ELR (cell line): ENCODE measurements around the gene FOXP1.

Experiments
- DNase-seq: peaks from one replicate; pipeline ENCODE4 v3.0.0-alpha.2; 2015; ENCODE audit warnings: low read depth

Gene FOXP1

DNA sequence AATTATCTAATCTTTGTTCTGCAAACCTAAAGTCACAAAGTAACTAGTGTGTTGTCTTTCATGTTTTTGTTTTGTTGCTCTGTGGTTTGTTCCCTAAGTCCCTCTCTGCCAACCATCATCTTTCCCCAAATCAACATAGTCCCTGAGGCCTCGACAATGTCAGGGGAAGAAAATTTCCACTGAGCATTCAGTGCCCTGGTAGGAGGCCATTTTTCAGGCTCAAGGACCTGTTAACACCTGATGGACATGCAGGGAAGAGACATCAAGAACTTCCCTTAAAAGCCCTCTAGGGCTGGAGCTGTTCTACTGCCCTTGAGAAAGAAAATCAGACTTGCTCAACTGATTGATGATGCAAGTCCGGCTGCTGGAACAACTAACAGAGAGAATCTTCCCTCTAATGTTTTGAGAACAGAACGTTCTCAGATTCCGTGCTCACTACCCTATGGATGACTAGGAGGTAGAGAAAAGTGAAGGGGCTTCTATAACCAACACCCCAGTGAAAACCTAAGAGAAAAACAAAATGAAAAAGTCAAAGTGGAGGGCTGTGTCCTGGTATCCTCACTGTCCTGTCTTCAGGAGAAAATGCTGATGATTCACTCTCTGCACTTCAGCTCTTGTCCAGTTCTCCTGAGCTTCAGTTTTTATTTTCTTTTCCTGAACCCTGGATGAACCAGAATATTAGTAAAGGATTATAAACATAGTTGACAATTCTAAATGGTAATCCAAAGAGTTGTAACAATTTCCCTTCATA, 373.1 kb downstream of the FOXP1 start:
- DNase-seq: peak; percentile 27

DNA sequence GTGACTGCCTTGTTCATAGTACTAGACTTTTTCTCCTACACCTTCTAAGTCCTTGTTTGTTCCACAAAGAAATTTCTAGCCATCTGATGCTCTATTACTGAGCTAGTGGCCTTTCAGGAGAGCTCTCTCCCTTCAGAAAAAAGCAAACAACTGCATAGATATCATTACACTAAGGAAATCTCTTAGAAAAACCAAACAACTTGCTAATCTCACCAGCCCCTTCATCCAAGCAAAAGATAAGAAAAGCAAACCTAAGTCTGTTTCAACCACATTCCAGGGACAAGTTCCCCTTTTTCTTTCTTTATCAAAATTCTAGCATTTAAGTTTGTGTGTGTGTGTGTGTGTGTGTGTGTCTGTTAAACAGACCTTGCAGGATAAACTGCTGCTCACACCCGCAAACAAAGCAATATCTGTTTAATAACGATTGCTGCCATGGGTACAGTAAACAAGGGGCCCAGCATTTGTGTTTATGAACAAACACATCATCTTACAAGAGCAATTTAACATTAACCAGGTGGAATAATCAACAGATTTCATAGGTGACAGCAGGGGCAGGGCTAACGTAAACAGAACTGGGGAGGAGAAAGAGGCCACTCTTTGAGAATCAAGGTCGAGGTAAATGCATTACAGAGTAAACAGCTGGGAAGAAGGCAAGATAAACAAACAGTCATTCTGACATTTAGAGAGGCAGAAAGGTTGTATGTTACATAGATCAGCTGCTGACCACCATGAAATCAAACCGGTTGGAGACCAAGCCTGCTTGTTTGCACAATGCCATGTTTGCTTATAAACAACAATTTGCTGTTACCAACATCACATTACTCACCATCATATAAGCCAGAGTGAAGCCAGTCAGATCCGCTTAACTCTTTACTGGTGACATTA, 375.1 kb downstream of the FOXP1 start:
- DNase-seq: no peak

DNA sequence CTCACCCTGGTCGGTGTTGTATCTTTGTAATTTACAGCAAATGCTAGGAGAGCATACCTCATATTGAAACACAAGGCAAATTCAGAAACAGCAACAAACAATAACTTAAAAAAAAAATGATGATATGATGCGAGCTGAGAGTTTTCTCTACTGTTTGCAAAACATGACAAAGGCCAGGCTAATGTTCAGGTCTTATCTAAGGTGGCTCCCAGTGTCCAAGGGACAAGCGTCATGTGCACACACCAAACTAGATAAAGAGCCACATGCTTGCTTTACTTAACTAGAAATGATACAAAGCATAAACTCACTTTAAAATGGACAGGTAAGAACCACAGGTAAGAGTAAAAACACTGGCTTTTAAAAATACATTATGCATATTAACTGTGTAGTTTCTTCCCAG, 375.9 kb downstream of the FOXP1 start:
- DNase-seq: no peak

DNA sequence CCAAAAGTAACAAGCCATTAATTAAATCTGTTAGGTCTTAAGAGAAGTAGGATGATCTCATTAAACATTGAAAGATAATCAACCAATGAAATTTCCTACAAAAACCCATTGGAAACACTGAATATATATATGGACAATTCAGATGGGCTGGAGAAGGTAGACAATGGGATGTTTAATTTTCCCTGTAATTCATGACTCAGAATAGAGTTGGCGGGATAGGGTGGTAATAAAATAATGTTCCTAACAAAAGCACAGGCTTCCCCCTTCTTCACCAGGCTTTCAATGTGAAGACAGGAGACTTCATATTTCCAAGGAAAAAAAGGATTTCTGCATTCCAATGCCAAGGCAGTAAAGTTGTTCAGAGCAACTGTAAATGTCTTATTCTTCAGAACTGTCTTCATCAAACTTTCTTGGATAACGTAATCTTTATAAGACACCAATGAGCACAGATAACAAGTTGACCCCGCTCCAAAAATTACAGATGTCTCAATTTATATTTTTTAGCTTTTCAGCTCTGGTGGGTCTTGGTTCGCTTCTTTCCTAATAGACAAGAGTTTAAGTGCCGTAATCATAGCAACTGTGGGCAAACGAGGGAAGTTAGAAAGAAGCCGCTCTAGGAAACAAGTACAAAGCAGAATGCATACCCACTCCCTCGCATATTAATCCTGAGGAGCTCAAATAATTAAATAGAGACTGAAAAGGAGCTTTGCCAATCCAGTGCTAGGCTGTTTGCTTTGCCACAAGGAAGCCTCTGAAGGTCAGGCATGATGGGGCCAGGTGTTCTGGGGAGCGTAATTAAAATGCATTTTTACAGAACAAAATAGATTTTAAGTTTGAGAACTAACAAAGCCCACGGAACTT, 377.0 kb downstream of the FOXP1 start:
- DNase-seq: no peak

DNA sequence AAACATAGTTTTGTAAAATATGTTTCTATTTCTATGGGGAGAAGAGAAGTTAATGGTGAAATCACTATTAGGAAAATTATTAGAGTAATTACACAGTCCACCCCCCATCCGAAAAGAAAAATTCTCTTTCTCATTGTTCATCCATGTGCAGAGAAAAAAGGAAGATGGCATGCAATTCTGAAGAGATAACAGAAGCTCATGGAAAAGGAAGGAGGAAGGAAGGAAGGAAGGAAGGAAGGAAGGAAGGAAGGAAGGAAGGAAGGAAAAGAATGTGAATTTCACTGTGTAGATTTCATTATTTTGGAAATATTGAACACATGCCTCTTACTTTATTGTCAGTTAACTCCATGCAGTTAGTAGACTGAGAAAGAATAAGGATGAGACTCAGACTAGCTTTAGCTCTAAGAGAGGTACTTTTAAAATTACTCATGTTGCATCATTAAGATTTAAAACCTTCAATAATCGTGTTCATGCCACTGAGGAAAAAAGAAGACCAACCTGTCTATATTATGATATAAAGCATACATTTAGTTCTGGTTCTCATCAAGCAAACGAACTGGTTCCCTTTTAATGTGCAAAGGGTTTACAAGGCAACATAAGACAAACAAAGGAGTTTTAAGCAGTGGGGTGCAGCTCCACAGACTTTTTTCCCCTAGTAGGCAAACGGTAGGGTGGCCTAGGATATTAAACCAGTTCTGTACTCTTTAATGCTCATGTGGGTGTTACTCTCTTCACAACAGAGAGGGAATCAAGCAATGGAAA, 379.6 kb downstream of the FOXP1 start:
- no peak for DNase-seq

DNA sequence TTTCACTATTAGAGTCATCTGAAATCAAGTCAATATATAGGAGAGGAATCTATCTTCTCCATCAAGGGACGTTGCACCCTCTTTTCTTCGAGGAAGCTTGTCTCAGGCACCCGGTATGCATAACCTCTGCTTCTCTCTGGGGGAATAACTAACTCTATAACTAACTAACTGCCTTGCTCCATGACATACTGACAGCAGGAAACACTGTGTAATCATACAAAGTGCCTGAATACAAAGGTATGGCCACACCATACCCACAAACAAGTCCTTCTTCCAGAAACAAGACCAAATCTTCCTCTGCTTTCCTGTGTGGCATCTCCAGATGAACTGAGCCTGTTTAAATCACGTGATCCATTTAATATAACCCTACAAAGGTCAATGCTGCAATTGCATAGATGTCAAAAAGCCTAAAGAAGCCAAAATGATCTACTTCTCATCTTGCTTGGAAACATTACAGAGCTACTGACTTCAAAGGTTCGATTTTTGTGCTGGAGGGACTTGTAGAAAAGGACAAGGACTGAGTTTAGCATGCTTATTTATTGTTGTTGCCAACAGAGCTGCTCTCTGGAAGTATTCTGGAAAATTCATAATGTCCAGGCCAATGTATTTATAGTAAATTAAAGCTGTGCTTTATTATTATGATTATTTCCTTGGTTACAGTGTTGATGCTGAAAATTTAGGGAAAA, 380.5 kb downstream of the FOXP1 start:
- DNase-seq: no peak

DNA sequence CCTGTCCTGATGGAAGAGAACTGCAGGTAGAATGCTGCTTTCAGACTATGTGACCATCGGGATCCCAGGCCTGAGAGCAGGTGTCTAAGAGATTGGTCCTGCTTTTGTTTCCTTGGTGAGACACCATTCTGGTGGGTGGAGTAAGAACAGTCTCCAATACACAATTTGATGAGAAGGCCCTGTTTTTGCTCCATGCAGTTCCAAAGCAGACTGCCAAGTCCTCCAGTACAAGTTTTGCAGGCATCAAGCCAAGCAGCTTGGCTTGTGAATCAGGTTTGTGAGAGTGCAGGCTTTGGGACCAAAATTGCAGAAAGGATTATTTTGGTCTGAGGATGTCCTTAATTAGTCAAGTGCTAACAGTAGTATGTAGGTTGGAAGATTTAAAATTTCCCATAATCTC, 381.6 kb downstream of the FOXP1 start:
- DNase-seq: no peak

DNA sequence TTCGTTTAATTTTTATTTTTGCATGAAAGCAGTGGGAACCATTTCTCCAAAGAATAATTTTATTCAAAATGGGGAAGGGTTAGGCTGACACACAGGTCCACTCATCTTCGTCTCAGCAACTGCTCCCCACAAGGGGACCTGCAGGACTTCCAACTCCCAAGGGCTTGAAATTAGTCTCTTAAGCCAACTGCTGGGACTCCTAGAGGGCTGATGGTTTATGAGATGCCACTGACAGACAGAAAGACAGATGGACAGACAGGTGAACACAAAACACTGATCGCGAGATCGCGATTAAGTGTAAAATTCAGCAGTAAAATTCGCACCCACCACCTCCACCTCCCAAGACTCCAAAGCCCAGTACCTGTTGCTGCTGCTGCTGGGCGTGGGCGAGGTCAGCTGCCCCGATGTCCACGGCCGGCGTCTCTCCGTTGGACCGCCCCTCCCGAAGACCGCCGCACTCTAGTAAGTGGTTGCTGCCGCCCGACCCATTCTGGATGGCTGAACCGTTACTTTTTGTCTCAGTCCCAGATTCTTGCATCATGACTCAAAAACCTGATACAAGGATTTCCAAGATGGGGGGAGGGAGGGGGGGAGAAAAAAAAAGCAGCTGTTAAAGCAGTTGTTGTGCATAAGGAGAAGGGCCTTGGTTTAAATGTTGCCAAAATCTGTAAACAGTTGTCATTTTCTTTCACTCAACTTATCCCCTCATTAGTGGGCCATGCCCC, 385.5 kb downstream of the FOXP1 start:
- no peak for DNase-seq

DNA sequence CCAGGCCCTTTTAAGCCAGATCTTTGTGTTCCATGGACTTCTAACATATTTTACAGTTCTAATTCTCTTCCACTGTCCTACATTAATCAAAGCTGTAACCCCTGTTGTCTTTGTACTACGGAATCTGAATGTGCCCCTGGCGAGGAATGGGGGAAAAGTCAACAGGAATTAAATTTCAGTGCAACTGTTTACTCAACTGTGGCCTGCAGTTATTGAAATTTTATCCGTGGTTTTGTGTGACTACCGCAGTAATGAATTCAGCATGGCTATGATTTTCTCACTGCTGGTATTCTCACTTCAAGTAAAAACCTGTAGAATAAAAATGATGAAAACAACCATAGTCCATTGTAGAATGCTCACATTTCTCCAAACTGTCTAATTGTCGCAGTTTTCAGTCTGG, 388.0 kb downstream of the FOXP1 start:
- peak; percentile 65 for DNase-seq

DNA sequence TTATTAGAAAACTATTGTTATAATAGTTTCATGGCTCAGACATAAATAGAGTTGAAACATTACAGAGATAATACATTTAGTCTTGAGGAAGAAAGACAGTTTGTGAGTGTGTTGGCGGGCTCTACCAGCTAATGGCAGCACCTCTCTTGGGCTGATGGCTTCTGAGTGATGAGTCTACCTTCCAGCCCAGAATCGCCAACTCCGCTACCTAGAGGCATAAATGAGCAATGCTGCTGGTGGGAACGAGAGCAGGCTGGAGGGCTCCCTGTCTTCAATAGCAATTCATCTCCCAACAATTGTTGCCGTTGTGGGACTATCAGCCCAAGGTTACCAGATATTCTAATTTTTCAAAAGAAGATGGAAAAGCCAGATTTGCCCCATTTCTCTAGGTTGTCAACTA, 388.7 kb downstream of the FOXP1 start:
- DNase-seq: no peak

DNA sequence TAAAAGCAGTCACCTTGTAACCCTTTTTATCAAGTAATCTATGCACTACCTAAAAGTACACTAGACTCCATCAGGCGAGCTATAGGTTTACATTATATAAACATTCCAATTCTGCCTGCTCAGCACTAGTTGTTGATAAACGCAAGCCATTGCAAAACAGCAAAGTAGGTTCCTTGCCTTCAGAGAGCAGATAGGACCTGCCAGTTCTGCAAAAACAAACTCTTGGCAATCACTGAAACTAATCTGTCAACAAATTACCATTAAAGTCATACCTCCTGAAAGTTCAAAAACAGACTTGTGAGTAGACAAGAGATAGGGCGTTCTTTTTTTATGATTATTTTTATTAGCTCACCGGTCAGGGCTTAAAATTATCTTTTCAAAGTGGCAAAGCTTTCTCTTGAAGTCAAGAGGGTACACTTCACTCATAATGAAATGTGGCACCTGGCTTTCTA, 392.5 kb downstream of the FOXP1 start:
- no peak for DNase-seq

DNA sequence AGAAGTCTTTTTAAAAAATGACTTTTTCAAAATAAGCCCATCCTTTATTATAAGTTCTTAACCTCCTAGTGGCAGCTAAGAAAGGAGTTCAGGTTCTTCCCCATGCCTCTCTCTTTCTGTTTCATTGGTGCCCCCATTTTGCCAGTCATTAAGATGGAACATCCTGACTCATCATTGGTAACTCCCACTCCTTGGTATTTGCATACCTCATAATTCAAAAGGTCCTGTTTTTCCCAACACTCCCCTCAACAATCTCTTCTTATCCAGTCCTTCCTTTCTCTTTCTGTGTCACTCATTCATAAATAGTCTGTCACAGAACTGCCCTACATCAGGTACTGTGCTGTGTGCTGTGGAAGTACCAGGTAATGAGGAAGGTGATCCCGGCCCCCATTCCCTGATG, 394.0 kb downstream of the FOXP1 start:
- DNase-seq: peak; percentile 52

DNA sequence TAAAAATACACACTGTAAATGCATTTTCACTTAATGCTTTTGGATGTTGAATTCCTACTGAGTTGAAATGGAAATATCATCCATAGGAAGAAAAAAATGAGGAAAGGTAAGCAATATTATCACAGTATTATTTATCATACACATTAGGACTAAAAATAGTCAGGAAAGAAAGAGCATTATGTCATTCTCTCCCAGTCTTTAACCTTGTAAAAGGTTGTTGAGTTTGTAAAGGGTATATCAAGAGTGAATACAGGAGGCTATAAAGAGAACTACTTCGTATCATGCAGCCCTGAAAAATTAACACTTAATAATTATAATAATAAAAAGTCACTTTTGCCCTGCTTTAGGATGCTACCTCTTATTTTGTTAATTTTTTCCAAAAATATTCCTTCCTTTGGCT, 395.8 kb downstream of the FOXP1 start:
- DNase-seq: no peak

DNA sequence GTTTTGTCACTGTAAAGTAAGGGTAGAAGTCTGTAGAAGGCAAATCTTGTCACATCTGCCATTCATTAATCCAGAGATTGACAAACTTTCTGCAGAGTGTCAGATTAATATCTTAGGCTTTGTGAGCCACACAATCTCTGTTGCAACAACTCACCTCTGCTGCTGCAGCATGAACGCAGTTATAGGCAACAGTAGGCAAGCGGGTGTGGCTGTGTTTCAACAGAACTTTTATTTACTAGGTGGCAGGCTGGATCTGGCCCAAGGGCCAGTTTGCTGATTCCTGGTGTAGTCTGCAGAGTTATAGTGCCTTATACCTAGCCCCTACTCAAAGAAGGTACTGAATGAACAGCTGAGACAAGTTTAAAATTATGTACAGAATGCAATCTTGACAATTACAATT, 396.7 kb downstream of the FOXP1 start:
- DNase-seq: no peak

DNA sequence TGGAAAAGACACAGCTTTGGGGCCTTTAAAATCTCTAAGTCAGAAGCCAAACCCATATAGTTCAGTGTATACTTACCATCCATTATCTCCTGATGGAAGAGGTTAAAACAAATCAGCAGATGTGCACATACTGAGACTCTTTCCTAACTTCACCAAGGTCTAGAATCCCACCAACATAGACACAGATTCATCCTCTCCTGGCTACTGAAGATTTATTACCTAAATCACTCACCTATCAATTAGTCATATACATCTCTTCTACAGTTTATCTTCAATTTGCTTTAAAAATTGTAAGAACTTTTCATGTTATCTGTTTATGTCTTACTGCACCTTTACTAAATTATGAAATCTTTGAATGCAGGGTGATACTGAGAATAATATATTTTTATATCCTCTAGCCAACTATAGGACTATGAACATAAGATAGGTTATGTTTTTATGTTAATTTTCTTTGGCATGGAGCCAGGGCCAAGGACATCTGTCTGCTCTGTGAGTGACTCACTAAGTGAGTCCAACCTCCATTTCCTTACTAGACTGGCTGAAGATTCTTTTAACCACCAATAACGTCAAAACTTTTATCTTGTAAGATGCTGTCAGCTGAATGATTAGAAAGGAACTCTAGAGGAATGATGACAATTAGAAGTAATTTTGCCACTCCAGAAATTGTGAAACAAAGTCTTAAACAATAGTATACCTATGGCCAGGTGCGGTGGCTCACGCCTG, 397.6 kb downstream of the FOXP1 start:
- peak; percentile 67 for DNase-seq

DNA sequence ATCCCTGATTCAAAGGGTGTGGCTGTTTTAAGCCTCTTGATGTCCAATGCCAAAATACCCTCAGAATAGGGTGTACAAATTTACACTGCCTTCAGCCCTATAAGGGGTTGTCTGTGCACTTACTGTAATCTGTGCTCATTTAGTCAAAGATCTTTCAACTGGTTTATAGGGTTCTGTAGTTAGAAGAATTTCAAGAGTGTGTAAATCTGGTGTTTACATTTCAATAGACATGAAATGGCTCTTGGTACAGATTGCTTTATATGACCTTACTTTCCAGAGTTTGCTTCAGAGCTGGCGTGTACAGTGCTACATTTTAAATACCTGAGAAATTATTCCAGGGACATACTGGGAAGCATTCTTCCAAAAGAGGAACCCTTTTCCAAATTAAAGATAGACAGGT, 399.3 kb downstream of the FOXP1 start:
- no peak for DNase-seq

DNA sequence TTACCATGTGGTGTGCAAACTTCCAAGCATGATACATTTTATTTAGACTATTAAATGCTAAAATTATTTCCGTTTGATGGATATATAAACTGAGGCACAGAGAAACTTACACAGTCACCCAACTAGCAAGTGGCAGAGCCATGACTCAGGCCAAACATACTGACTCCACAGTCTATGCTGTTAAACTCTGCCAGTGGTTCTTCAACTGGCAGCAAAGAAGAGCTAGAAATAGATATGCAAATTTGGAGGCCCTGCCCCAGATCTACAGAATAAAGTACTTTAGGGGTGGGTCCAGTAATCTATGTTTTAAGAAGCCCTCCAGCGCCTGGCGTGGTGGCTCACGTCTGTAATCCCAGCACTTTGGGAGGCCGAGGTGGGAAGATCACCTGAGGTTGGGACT, 400.0 kb downstream of the FOXP1 start:
- DNase-seq: no peak

DNA sequence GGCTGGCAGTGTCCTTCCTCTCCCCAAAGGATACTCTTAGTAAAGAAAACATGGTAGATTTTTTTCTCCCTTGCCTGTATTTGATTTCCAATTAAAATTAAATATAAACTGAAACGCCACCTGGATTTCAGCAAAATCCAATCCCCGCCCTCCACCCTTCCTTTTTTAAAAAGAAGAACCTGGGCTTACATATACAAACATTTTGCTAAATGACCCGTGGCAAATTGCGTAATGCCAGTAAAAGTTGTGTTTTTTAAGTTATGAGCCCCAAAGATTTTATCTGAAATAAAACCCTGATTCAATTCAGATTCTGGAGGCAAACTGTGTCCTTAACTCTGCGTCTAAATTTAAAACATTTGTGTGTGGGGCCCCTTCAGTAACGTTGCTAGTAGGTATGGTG, 403.0 kb downstream of the FOXP1 start:
- DNase-seq: no peak

DNA sequence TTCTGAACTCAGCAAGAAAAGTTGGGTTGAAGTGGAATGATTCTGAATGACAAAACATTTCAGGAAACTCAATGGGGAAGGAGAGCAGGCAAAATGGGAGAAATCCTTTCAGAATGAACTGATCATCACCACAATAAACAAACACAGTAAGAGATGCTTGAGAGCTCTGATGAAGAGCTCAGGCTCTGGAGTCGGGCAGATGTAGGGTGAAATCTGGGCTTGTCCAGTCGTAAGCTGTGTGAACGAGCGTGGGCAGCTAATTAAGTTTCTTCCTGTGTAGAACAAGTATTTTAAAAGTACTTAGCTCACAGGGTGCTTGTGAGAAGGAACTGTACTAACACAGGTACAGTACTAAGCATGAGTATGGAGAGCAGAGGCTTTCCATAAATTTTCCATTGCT, 406.2 kb downstream of the FOXP1 start:
- no peak for DNase-seq

DNA sequence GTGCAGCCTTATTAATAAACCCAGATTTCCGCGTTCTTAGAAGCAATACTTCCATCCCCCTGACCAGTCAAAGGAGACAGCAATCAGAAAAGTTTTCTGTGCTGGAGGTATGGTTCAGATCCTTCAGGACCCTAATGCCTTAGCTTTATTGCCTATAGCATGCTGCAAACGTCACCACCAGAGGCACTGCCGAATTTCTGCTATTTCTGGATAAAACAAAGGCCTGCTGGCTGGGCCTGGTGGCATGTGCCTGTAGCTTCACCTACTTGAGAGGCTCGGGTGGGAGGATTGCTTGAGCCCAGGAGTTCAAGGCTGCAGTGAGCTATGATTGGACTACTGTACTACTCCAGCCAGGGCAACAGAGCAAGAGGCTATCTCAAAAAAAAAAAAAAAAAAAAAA, 407.2 kb downstream of the FOXP1 start:
- DNase-seq: no peak
